H1 (cell line): Measurements from ENCODE around the gene IGF2R. TPM values are rescaled to one million over a fixed set of nuclear protein-coding genes. Genes with fewer than 3 reads are reported as not detected.

Source experiments
- CBX8 ChIP-seq: fragments of 300-800, 300-1000 bp; sonication (generic); IDR thresholded peaks from 2 replicates; pipeline ENCODE4 v1.7.1; 2016; ENCODE audit warnings: low read depth, low read length, borderline replicate concordance
- CHD7 ChIP-seq: fragments of 300-600 bp; sonication (generic); IDR thresholded peaks from 2 replicates; pipeline ENCODE4 v1.7.1; 2012; ENCODE audit warnings: low read length, moderate library complexity, mild to moderate bottlenecking, inconsistent platforms; ENCODE audit not compliant: insufficient replicate concordance
- CTBP2 ChIP-seq: IDR thresholded peaks from 2 replicates; pipeline ENCODE4 v1.7.0; 2011; ENCODE audit warnings: borderline replicate concordance, mild to moderate bottlenecking, moderate library complexity, mixed read lengths, low read length; ENCODE audit not compliant: insufficient read depth, insufficient read length
- KDM4A ChIP-seq: IDR thresholded peaks from one replicate; pipeline ENCODE4 v1.7.1; 2012; ENCODE audit warnings: low read depth, mild to moderate bottlenecking, moderate library complexity, low read length, inconsistent platforms; ENCODE audit not compliant: severe bottlenecking
- NANOG ChIP-seq: IDR thresholded peaks from 2 replicates; pipeline ENCODE4 v1.6.1; 2011; ENCODE audit warnings: low read length, low read depth, mild to moderate bottlenecking, inconsistent platforms; ENCODE audit not compliant: insufficient read depth, poor library complexity, severe bottlenecking
- SP4 ChIP-seq: IDR thresholded peaks from 2 replicates; pipeline ENCODE4 v1.6.1; 2012; ENCODE audit warnings: low read length, inconsistent platforms
- TCF12 ChIP-seq: IDR thresholded peaks from 2 replicates; pipeline ENCODE4 v1.6.1; 2011; ENCODE audit warnings: low read depth, mild to moderate bottlenecking, low read length
- USF2 ChIP-seq: IDR thresholded peaks from 2 replicates; pipeline ENCODE4 v1.6.1; 2011; ENCODE audit warnings: low read length, improper control_type of control experiment
- polyA plus RNA-seq, 7 experiments: library from polyadenylated mRNA; depleted of rRNA in 3 of 7; stranded (reverse) in 5 of 7; unstranded in 2 of 7; fragments of >200 nt in 5 of 7; fragments of 200-250 nt in 2 of 7; gene quantifications; 1 replicate in 5 of 7; 2 replicates in 1 of 7; 4 replicates in 1 of 7; pipeline versions ENCODE4 v1.2.1 to v1.2.3, GENCODE V29; 2011 to 2013; ENCODE audit warnings: missing spikeins in 2 of 7, mixed read lengths in 2 of 7
- total RNA-seq: library from RNA; stranded (reverse); fragmentation: NEBNext Ultra II Directional; extraction: Animal tissue kit (Norgen Biotek cat#: 25700); gene quantifications from 2 replicates; pipeline ENCODE4 v1.2.1, GENCODE V29; 2021

Gene IGF2R
- total and polyA plus RNA-seq, 2 of the 8 experiments (the other 6 are each of a cell fraction or from before 2014, with no cell fraction given), result 20.6 to 74.1 TPM

GRCh38 chr6:160137130-160137988 is 168.5 kb downstream of the IGF2R start (continued):
- TF ChIP-seq CTBP2 (no peak), NANOG (no peak), USF2 (no peak), KDM4A (no peak), CBX8 (no peak), TCF12 (no peak), CHD7 (no peak), SP4 (no peak)
